ENCODE measurements around the gene SRGAP1.

The SRGAP1 gene

GRCh38 chr12:63961543-63961942 is 117.0 kb downstream of the SRGAP1 start:
- H3K27me3 ChIP-seq (ENCODE audit: control insufficient read depth, insufficient read depth, low read length): no peaks in the 10 kb centered on the region
- H3K4me3 ChIP-seq (ENCODE audit: low read length): no peak overlapping the region
- no peak overlapping the region for H3K9ac ChIP-seq (ENCODE audit: low read depth, low read length)
- H3K4me2 ChIP-seq (ENCODE audit: low read length): no peak overlapping the region
- H3K9me3 ChIP-seq (replicated peaks; ENCODE audit: low read length): no peaks in the 10 kb centered on the region
- peaks cover 15% of the 10 kb centered on the region for H3K4me1 ChIP-seq (ENCODE audit: control insufficient read depth, insufficient read depth, low read length)
- H3K36me3 ChIP-seq (ENCODE audit: insufficient read depth, low read length): no peaks in the 10 kb centered on the region

GRCh38 chr12:63963868-63964267 is 119.4 kb downstream of the SRGAP1 start:
- no peak overlapping the region for H3K4me3 ChIP-seq (ENCODE audit: low read length)
- peaks cover 31% of the 10 kb centered on the region for H3K4me1 ChIP-seq (ENCODE audit: control insufficient read depth, insufficient read depth, low read length)
- no peaks in the 10 kb centered on the region for H3K27me3 ChIP-seq (ENCODE audit: control insufficient read depth, insufficient read depth, low read length)
- H3K4me2 ChIP-seq (ENCODE audit: low read length): no peak overlapping the region
- no peaks in the 10 kb centered on the region for H3K9me3 ChIP-seq (replicated peaks; ENCODE audit: low read length)
- no peak overlapping the region for H3K9ac ChIP-seq (ENCODE audit: low read depth, low read length)
- no peaks in the 10 kb centered on the region for H3K36me3 ChIP-seq (ENCODE audit: insufficient read depth, low read length)

- H3K4me2 ChIP-seq (ENCODE audit: low read length): no peak overlapping the region
- no peak overlapping the region for H3K4me3 ChIP-seq (ENCODE audit: low read length)
- H3K36me3 ChIP-seq (ENCODE audit: insufficient read depth, low read length): no peaks in the 10 kb centered on the region
- H3K4me1 ChIP-seq (ENCODE audit: control insufficient read depth, insufficient read depth, low read length): peaks cover 31% of the 10 kb centered on the region
- no peaks in the 10 kb centered on the region for H3K27me3 ChIP-seq (ENCODE audit: control insufficient read depth, insufficient read depth, low read length)
- H3K9ac ChIP-seq (ENCODE audit: low read depth, low read length): no peak overlapping the region
- no peaks in the 10 kb centered on the region for H3K9me3 ChIP-seq (replicated peaks; ENCODE audit: low read length)
Measured at GRCh38 chr12:63964301-63964700, 119.8 kb downstream of the SRGAP1 start.

DNA sequence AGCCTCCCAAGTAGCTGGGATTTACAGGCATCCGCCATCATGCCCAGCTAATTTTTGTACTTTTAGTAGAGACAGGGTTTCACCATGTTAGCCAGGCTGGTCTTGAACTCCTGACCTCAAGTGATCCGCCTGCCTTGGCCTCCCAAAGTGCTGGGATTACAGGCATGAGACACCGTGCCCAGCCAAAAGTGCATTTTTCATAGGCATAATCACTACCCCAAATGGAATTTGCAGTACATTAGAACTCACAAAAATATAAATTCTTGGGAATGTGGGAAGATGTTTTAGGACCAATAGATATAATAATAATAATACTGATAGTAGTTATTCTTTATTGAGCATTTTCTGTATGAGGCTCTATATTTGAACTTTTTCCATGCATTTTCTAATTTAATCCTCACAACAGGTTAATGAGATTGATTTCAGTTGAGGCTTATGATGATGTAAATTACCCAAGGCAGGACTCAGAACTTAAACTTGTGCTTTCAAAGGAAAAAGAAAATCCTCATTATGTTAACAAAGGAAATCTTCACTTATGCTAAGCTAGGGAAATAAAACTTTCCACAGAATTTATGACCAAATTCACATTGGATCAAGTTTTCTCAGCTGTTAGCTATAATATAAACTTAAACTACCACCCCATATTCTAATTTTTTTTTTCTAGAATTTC is 121.6 kb downstream of the SRGAP1 start:
- no peak overlapping the region for H3K4me3 ChIP-seq (ENCODE audit: low read length)
- H3K4me2 ChIP-seq (ENCODE audit: low read length): no peak overlapping the region
- peaks cover 31% of the 10 kb centered on the region for H3K4me1 ChIP-seq (ENCODE audit: control insufficient read depth, insufficient read depth, low read length)
- H3K9ac ChIP-seq (ENCODE audit: low read depth, low read length): no peak overlapping the region
- no peaks in the 10 kb centered on the region for H3K36me3 ChIP-seq (ENCODE audit: insufficient read depth, low read length)
- H3K27me3 ChIP-seq (ENCODE audit: control insufficient read depth, insufficient read depth, low read length): no peaks in the 10 kb centered on the region
- no peaks in the 10 kb centered on the region for H3K9me3 ChIP-seq (replicated peaks; ENCODE audit: low read length)

DNA sequence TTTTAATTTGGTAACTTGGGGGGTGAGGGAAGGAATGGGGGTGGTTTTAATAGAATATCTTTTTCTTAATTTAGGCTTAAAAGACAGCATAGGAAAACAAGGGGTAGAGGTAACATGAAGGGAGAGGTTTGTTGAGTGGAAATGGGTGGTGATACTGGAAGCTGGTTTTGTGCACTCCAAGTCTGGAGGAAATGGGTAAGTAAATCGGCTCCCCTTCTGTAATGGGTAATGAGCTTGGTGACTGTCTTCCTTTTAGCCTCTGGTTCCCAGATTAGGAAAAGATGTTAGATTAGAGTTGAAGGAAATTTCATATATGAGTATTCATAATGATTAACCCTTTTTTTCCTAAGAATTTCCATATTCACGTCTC is 122.1 kb downstream of the SRGAP1 start:
- Histone ChIP-seq H3K4me1 (ENCODE audit: control insufficient read depth, insufficient read depth, low read length) (peaks cover 31% of the 10 kb centered on the region), H3K4me2 (ENCODE audit: low read length) (no peak overlapping the region), H3K27me3 (ENCODE audit: control insufficient read depth, insufficient read depth, low read length) (no peaks in the 10 kb centered on the region), H3K36me3 (ENCODE audit: insufficient read depth, low read length) (no peaks in the 10 kb centered on the region), H3K9ac (ENCODE audit: low read depth, low read length) (no peak overlapping the region), H3K9me3 (replicated peaks; ENCODE audit: low read length) (no peaks in the 10 kb centered on the region), H3K4me3 (ENCODE audit: low read length) (no peak overlapping the region)

DNA sequence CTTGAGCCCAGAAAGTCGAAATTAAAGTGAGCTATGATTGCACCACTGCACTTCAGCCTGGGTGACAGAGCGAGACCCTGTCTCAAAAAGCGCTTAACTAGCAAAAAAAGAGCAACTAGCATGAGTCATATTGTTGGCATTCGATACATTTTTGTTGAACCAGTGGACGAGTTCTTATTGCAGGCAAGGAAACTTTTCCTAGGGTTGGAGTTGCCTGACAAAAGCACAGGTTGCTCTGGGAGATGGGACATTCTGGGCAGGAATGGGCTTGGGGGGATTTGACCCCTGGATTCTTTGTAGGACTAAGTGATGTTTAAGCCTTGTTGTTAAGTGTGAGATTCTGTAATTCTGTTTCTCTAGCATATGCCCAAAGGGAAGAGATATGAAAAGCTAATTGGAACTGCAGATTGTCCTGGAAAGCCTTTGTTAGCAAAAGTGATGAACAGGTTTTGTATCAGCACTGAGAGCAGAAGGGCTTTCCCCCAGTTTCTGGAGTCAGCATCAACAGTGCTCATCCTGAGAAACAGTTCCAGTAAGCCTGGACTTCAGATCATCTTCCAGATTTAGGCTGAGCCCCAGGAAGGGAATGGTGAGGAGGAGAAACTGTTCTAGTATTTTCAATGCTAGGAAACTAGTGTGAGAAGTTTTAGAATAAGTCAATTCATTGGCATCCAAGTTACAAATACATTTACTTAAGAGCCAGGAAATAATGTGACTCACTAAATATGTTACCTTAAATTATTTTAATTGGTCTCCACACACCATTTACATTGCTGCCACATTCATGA is 123.1 kb downstream of the SRGAP1 start:
- no peaks in the 10 kb centered on the region for H3K9me3 ChIP-seq (replicated peaks; ENCODE audit: low read length)
- no peaks in the 10 kb centered on the region for H3K36me3 ChIP-seq (ENCODE audit: insufficient read depth, low read length)
- H3K9ac ChIP-seq (ENCODE audit: low read depth, low read length): no peak overlapping the region
- H3K4me1 ChIP-seq (ENCODE audit: control insufficient read depth, insufficient read depth, low read length): peaks cover 31% of the 10 kb centered on the region
- H3K4me3 ChIP-seq (ENCODE audit: low read length): no peak overlapping the region
- H3K4me2 ChIP-seq (ENCODE audit: low read length): peak overlapping the region; percentile 9
- H3K27me3 ChIP-seq (ENCODE audit: control insufficient read depth, insufficient read depth, low read length): no peaks in the 10 kb centered on the region

GRCh38 chr12:63968673-63969072 is 124.2 kb downstream of the SRGAP1 start:
- H3K36me3 ChIP-seq (ENCODE audit: insufficient read depth, low read length): no peaks in the 10 kb centered on the region
- H3K9me3 ChIP-seq (replicated peaks; ENCODE audit: low read length): no peaks in the 10 kb centered on the region
- peaks cover 31% of the 10 kb centered on the region for H3K4me1 ChIP-seq (ENCODE audit: control insufficient read depth, insufficient read depth, low read length)
- no peak overlapping the region for H3K4me2 ChIP-seq (ENCODE audit: low read length)
- no peaks in the 10 kb centered on the region for H3K27me3 ChIP-seq (ENCODE audit: control insufficient read depth, insufficient read depth, low read length)
- no peak overlapping the region for H3K9ac ChIP-seq (ENCODE audit: low read depth, low read length)
- H3K4me3 ChIP-seq (ENCODE audit: low read length): no peak overlapping the region

DNA sequence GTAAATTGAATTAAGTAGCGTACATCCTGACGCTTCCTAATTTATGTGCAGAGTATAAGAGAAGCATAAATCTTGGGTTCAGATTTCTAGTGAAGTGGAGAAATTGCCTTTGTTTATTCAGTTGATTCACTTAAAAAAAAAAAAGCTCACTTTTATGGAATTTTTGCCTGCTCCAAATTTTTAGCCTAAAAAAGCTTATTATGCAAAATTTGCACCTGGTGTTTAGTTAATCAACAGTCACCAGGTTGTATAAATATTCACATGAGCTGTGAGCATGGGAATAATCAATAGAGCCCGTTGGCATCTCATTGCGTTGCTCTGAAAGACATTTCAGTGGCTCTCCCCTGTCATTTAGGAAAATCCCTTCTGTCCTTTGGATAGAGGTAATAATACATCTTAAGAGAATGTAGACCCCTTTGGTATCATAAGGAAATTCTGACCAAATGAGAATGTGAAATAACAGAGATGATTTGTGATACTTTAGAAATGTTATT is 132.4 kb downstream of the SRGAP1 start:
- H3K9ac ChIP-seq (ENCODE audit: low read depth, low read length): no peak overlapping the region

GRCh38 chr12:63977441-63977840 is 132.9 kb downstream of the SRGAP1 start:
- H3K4me1 ChIP-seq (ENCODE audit: control insufficient read depth, insufficient read depth, low read length): peaks cover 17% of the 10 kb centered on the region
- H3K4me2 ChIP-seq (ENCODE audit: low read length): no peak overlapping the region
- no peak overlapping the region for H3K9ac ChIP-seq (ENCODE audit: low read depth, low read length)
- no peaks in the 10 kb centered on the region for H3K27me3 ChIP-seq (ENCODE audit: control insufficient read depth, insufficient read depth, low read length)
- H3K9me3 ChIP-seq (replicated peaks; ENCODE audit: low read length): no peaks in the 10 kb centered on the region
- H3K36me3 ChIP-seq (ENCODE audit: insufficient read depth, low read length): no peaks in the 10 kb centered on the region
- H3K4me3 ChIP-seq (ENCODE audit: low read length): no peak overlapping the region

More for the DNA sequence above, 132.4 kb downstream of the SRGAP1 start:
- Histone ChIP-seq H3K4me2 (ENCODE audit: low read length) (no peak overlapping the region), H3K36me3 (ENCODE audit: insufficient read depth, low read length) (no peaks in the 10 kb centered on the region), H3K4me3 (ENCODE audit: low read length) (no peak overlapping the region), H3K9me3 (replicated peaks; ENCODE audit: low read length) (no peaks in the 10 kb centered on the region), H3K4me1 (ENCODE audit: control insufficient read depth, insufficient read depth, low read length) (peaks cover 16% of the 10 kb centered on the region), H3K27me3 (ENCODE audit: control insufficient read depth, insufficient read depth, low read length) (no peaks in the 10 kb centered on the region)

GRCh38 chr12:63978519-63978918 is 134.0 kb downstream of the SRGAP1 start:
- peak overlapping the region; percentile 2 for H3K4me2 ChIP-seq (ENCODE audit: low read length)
- no peaks in the 10 kb centered on the region for H3K27me3 ChIP-seq (ENCODE audit: control insufficient read depth, insufficient read depth, low read length)

GRCh38 chr12:63980211-63980610 is 135.7 kb downstream of the SRGAP1 start:
- Histone ChIP-seq H3K4me3 (ENCODE audit: low read length) (no peak overlapping the region), H3K4me1 (ENCODE audit: control insufficient read depth, insufficient read depth, low read length) (peaks cover 25% of the 10 kb centered on the region), H3K4me2 (ENCODE audit: low read length) (no peak overlapping the region), H3K9me3 (replicated peaks; ENCODE audit: low read length) (no peaks in the 10 kb centered on the region), H3K9ac (ENCODE audit: low read depth, low read length) (no peak overlapping the region), H3K36me3 (ENCODE audit: insufficient read depth, low read length) (peaks cover 7% of the 10 kb centered on the region), H3K27me3 (ENCODE audit: control insufficient read depth, insufficient read depth, low read length) (no peaks in the 10 kb centered on the region)

More at GRCh38 chr12:63978519-63978918, 134.0 kb downstream of the SRGAP1 start:
- Histone ChIP-seq H3K36me3 (ENCODE audit: insufficient read depth, low read length) (no peaks in the 10 kb centered on the region), H3K9ac (ENCODE audit: low read depth, low read length) (peak overlapping the region; percentile 7), H3K4me1 (ENCODE audit: control insufficient read depth, insufficient read depth, low read length) (peaks cover 25% of the 10 kb centered on the region), H3K9me3 (replicated peaks; ENCODE audit: low read length) (no peaks in the 10 kb centered on the region), H3K4me3 (ENCODE audit: low read length) (no peak overlapping the region)

Data from skeletal muscle satellite cell (primary cell).